HG03354 (cell line): ENCODE data around the gene ZACN.
A peak's percentile ranks its signal among the peaks of the same experiment; 100 is the strongest.

Experiments
- ATAC-seq: cut with Tn5 transposase; IDR thresholded peaks from one replicate; pipeline ENCODE4 v1.9.1; 2021; ENCODE audit warnings: mild to moderate bottlenecking; ENCODE audit not compliant: unreplicated experiment, poor library complexity, severe bottlenecking

Gene ZACN

GRCh38 chr17:76095943-76096342 is 17.0 kb downstream of the ZACN start:
- no peak for ATAC-seq

- ATAC-seq, result no peak
Measured at GRCh38 chr17:76097716-76098295, 18.8 kb downstream of the ZACN start.

DNA sequence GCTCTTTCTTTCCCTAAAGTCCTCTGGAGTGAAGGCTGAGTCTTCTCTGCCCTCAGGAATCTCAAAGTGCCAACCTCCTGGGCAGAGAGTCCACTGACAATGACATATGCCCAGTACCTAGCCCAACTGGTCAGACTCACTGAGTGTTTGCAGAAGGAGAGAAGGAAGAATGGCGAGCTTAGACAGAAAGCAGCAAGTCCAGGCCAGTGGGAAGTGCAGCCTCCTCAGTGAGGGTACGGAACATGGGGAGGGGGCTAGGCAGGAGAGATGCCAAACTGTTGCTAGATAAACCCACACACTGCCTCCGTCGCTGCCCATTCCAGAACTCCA is 23.9 kb downstream of the ZACN start:
- peak; percentile 13 for ATAC-seq

GRCh38 chr17:76103274-76104139 is 24.5 kb downstream of the ZACN start, which contains the start of gene EXOC7:
TSS of gene EXOC7 (minus strand) at chr17:76103787. CDS start at chr17:76103692, 95 bp downstream.
- ATAC-seq, result peak; percentile 84

GRCh38 chr17:76104140-76104895 is 25.3 kb downstream of the ZACN start:
- no peak for ATAC-seq

GRCh38 chr17:76104896-76105231 is 25.9 kb downstream of the ZACN start:
- no peak for ATAC-seq

GRCh38 chr17:76106703-76107102 is 27.7 kb downstream of the ZACN start:
- ATAC-seq, result no peak

DNA sequence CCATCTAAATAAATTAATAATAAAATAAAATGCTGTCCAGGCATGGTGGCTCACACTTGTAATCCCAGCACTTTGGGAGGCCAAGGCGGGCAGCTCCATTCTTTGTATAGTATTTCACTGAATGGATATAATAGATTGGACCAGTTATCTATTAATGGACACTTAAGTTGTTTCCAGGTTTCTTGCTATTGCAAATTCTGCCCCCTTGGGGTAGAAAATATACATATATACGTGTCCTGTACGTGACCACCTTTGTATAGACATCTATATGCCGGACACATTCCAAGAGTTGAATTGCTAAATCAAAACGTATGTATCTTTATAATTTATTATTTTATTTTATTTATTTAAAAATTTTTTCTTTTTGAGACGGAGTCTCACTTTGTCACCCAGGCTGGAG is 28.5 kb downstream of the ZACN start:
- no peak for ATAC-seq

GRCh38 chr17:76111956-76112355 is 33.0 kb downstream of the ZACN start:
- ATAC-seq, result no peak

- ATAC-seq, result no peak
Measured at GRCh38 chr17:76115138-76115754, 36.3 kb downstream of the ZACN start.

GRCh38 chr17:76119409-76120371 is 40.7 kb downstream of the ZACN start:
- ATAC-seq, result no peak

- no peak for ATAC-seq
Measured at GRCh38 chr17:76120658-76121008, 41.7 kb downstream of the ZACN start.

GRCh38 chr17:76121932-76122430 is 43.0 kb downstream of the ZACN start:
- peak; percentile 16 for ATAC-seq

DNA sequence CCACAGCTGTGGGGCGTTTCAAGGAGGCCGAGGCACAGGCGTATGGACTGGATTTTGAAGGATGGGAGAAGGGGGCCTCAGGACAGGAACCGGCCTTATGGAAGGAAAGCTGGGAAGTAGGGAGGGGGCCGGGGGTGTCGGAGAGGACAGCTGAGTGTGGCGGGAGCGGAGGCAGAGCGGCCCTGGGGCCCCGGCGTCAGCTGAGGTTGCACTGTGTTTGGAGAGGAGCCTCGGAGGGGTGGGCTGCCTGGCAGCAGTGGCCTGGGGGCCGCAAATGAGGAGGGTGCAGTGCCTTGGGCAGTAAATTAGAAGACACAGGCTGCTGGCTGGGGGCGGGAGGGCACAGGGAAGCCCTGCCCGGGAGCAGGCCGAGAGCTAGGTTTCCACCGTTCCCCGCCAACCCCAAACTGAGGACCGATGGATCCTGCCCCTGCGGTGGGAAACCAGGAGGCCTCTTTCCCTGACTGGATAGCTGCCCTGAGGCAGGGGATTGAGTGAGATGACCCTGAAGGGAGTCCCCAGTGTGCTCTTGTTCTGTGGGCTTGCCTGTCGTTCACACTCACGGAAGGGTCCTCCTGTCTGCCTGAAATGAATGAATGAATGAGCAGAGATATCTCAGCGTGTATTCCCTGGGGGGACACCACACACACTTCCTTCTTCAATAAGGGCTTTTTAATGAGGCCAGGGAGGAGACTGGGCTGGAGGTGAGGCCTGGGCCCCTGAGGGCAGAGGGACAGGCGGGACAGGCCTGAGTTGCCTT is 43.6 kb downstream of the ZACN start:
- no peak for ATAC-seq

DNA sequence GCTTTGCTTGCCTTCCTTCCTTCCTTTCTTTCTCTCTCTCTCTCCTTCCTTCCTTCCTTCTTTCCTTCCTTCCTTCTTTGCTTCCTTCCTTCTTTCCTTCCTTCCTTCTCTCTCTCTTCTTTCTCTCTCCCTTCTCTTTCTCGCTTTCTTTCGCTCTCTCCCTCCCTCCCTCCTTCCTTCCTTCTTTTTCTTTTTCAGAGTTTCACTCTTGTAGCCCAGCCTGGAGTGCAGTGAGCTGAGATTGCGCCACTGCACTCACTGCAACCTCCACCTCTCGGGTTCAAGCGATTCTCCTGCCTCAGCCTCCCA is 44.2 kb downstream of the ZACN start:
- ATAC-seq, result no peak

- ATAC-seq, result no peak
Measured at GRCh38 chr17:76123749-76124581, 45.0 kb downstream of the ZACN start.

GRCh38 chr17:76124582-76125390 is 45.8 kb downstream of the ZACN start:
- no peak for ATAC-seq
